Renal pelvis (tissue), 4 donors: ENCODE results near the gene TF. TPM values are rescaled to one million over a fixed set of nuclear protein-coding genes. Genes with fewer than 3 reads are reported as not detected.

Source experiments
- DNase-seq: peaks from one replicate; pipeline ENCODE4 v3.0.0-alpha.2; 2013
- polyA plus RNA-seq, 3 donors: library from polyadenylated mRNA; unstranded; fragments of 120-200 nt; gene quantifications; one replicate each; pipeline ENCODE4 v1.2.1, GENCODE V29; 2013; ENCODE audit not compliant: insufficient read length in 3 of 3

The TF gene
- polyA plus RNA-seq, 3 donors = 5.8 to 7.9 (median 7.0) TPM

GRCh38 chr3:133834621-133835417 lies 88.6 kb downstream of the TF start:
- no peak for DNase-seq

GRCh38 chr3:133835418-133835743 lies 89.2 kb downstream of the TF start:
- no peak for DNase-seq

- DNase-seq = no peak
These were observed 89.8 kb downstream of the TF start for GRCh38 chr3:133835961-133836360.

- DNase-seq = no peak
These were observed 90.4 kb downstream of the TF start for GRCh38 chr3:133836497-133837158.

- no peak for DNase-seq
These were observed 91.5 kb downstream of the TF start for GRCh38 chr3:133837487-133838295.

- no peak for DNase-seq
These were observed 92.2 kb downstream of the TF start for GRCh38 chr3:133838296-133838789.

GRCh38 chr3:133838916-133839800 lies 93.0 kb downstream of the TF start:
- no peak for DNase-seq

- no peak for DNase-seq
These were observed 94.0 kb downstream of the TF start for GRCh38 chr3:133840055-133840737.

- no peak for DNase-seq
These were observed 94.6 kb downstream of the TF start for GRCh38 chr3:133840767-133841166.

GRCh38 chr3:133841196-133841595 lies 95.0 kb downstream of the TF start:
- DNase-seq = no peak

- DNase-seq = no peak
These were observed 96.0 kb downstream of the TF start for GRCh38 chr3:133842158-133842557.

- no peak for DNase-seq
These were observed 97.4 kb downstream of the TF start for GRCh38 chr3:133843634-133844033.

- DNase-seq = no peak
These were observed 98.9 kb downstream of the TF start for GRCh38 chr3:133845127-133845526.

Other genes with a start within 250 kb of the TF start
- 100 to 1,000 TPM; 119 to 130 (median 126) TPM for gene CDV3, start 172.7 kb upstream of the TF start, polyA plus RNA-seq
- 10 to 100 TPM; 40.2 to 45.7 (median 42.0) TPM for gene TOPBP1, start 84.5 kb upstream of the TF start, polyA plus RNA-seq
- 10 to 100 TPM; 47.4 to 54.2 (median 53.1) TPM for gene SRPRB, start 59.4 kb downstream of the TF start, polyA plus RNA-seq
- 10 to 100 TPM; 17.0 to 18.9 (median 18.4) TPM for gene RAB6B, start 149.5 kb downstream of the TF start, polyA plus RNA-seq